MCF 10A (cell line): ENCODE data around the gene FOXB1. TPM values are rescaled to one million over a fixed set of nuclear protein-coding genes. Genes with fewer than 3 reads are reported as not detected.

Experiments
- BruUV-seq: library from RNA; stranded (reverse); fragments of 400-500 nt; replicated peaks from 2 replicates; lab custom pipeline; 2021; lab: Mats Ljungman, UMichigan
- CTCF ChIA-PET: fragments of 300-600 bp; sonication (Branson Sonifier 250); formaldehyde crosslinking; extraction: SDS; loops from one replicate; lab custom pipeline; 2021; ENCODE audit warnings: antibody characterized with exemption, inconsistent platforms; lab: Yijun Ruan, JAX
- POLR2A ChIA-PET: fragments of 300-600, 350-650 bp; sonication (Branson Sonifier 250); formaldehyde crosslinking; extraction: SDS; loops from one replicate; lab custom pipeline; 2020; ENCODE audit warnings: antibody characterized with exemption, inconsistent platforms; lab: Yijun Ruan, JAX
- DNase-seq: peaks from one replicate; pipeline ENCODE4 v3.0.0-alpha.2; 2018; ENCODE audit not compliant: unreplicated experiment
- H3K27ac Mint-ChIP-seq: one replicate; pipeline ENCODE4 v1.8.0; 2022; ENCODE audit warnings: mild to moderate bottlenecking, low read depth, mixed read lengths; ENCODE audit not compliant: unreplicated experiment
- H3K27me3 Mint-ChIP-seq: one replicate; pipeline ENCODE4 v1.8.0; 2022; ENCODE audit warnings: mixed read lengths; ENCODE audit not compliant: insufficient read depth, unreplicated experiment
- H3K36me3 Mint-ChIP-seq: one replicate; pipeline ENCODE4 v1.8.0; 2022; ENCODE audit warnings: mild to moderate bottlenecking, moderate library complexity, mixed read lengths; ENCODE audit not compliant: insufficient read depth, unreplicated experiment
- H3K4me1 Mint-ChIP-seq: one replicate; pipeline ENCODE4 v1.8.0; 2022; ENCODE audit warnings: mixed read lengths; ENCODE audit not compliant: insufficient read depth, unreplicated experiment
- H3K4me3 Mint-ChIP-seq: one replicate; pipeline ENCODE4 v1.8.0; 2022; ENCODE audit warnings: mild to moderate bottlenecking, moderate library complexity, mixed read lengths; ENCODE audit not compliant: unreplicated experiment
- H3K9me3 Mint-ChIP-seq: one replicate; pipeline ENCODE4 v1.8.0; 2022; ENCODE audit warnings: mixed read lengths; ENCODE audit not compliant: unreplicated experiment
- CTCF ChIP-seq: fragments of 200-600 bp; IDR thresholded peaks from one replicate; pipeline ENCODE4 v1.8.0; 2022; ENCODE audit warnings: antibody characterized with exemption, mild to moderate bottlenecking; ENCODE audit not compliant: unreplicated experiment
- intact Hi-C: fragments of 100-400 bp; cut with micrococcal nuclease; formaldehyde crosslinking; loops from 2 replicates; pipeline ENCODE4 v1.14.1; 2022
- total RNA-seq: library from RNA; stranded (reverse); gene quantifications from 2 replicates; pipeline ENCODE4 v1.2.3, GENCODE V29; 2022

The FOXB1 gene
- total RNA-seq, 1 experiment from 2014 or later, result not detected

DNA sequence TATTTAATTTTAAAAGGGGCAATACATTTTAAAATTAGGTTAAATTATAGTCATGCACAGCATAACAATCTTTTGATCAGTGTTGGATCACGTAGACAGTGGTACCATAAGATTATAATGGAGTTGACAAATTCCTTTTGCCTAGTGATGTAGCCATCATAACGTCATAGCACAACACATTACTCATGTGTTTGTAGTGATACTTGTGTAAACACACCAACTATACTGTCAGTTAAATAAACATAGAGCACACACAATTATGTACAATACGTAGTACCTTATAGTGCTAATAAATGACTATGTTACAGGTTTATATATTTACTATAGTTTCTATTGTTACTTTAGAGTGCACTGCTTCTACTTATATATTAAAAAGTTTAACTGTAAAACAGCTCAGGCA, 31.2 kb downstream of the FOXB1 start:
- Mint-ChIP-seq H3K9me3 (no peaks in the 10 kb centered on the region), H3K36me3 (no peaks in the 10 kb centered on the region), H3K27ac (no peak overlapping the region), H3K4me1 (no peaks in the 10 kb centered on the region), H3K27me3 (no peaks in the 10 kb centered on the region), H3K4me3 (no peak overlapping the region)
- POLR2A ChIA-PET, result interaction anchor here (1.0 kb wide), 1 partner anchor 27 kb away, joined by 3 read pairs; no protein-coding TSS in a partner anchor
- TF ChIP-seq CTCF, result no peak
- CTCF ChIA-PET, result no interaction called here
- intact Hi-C loops, result no loop called here
- BruUV-seq, result no TSS peak
- no peak for DNase-seq

DNA sequence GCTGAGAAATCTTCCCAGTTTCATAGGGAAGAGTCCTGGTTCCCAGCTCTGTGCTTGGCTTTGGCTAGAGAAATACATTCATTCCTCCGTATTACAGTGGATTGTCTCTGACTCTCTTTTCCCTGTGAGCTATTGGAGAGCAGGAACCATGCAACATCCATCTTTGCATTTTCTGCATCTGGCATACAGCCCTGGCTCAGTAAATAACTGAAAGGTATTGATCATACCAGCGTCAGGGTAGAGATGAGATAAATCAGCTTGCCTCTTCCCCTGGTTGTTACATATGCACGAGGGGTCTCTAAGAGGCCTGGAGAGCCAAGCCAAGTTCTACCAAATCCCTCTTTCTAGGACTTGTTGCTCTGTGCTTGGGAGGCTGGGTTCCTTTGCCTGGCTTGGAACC, 35.2 kb downstream of the FOXB1 start:
- peaks cover 2% of the 10 kb centered on the region for H3K4me1 Mint-ChIP-seq
- no peaks in the 10 kb centered on the region for H3K27me3 Mint-ChIP-seq
- ChIA-PET POLR2A (no interaction called here), CTCF (interaction anchor here (0.6 kb wide), 1 partner anchor 590 kb away, joined by 4 read pairs; no protein-coding TSS in a partner anchor)
- no TSS peak for BruUV-seq
- no peak overlapping the region for H3K27ac Mint-ChIP-seq
- no peaks in the 10 kb centered on the region for H3K9me3 Mint-ChIP-seq
- DNase-seq, result no peak
- no peaks in the 10 kb centered on the region for H3K36me3 Mint-ChIP-seq
- no peak for TF ChIP-seq CTCF
- intact Hi-C loops, result no loop called here
- no peak overlapping the region for H3K4me3 Mint-ChIP-seq

GRCh38 chr15:60043744-60044435, 39.8 kb downstream of the FOXB1 start:
- Mint-ChIP-seq H3K27me3 (no peaks in the 10 kb centered on the region), H3K4me1 (peaks cover 14% of the 10 kb centered on the region)

More at GRCh38 chr15:60043744-60044435, 39.8 kb downstream of the FOXB1 start:
- CTCF ChIA-PET, result interaction anchor here (0.6 to 0.9 kb wide), 6 partner anchors 13 to 374 kb away, joined by 3 to 7 read pairs (median 3); no protein-coding TSS in a partner anchor
- intact Hi-C loops, result no loop called here
- no peak overlapping the region for H3K4me3 Mint-ChIP-seq
- DNase-seq, result no peak
- POLR2A ChIA-PET, result interaction anchor here (1.8 kb wide), 1 partner anchor 24 kb away, joined by 4 read pairs; no protein-coding TSS in a partner anchor
- no peak for TF ChIP-seq CTCF
- H3K9me3 Mint-ChIP-seq, result no peaks in the 10 kb centered on the region
- no peak overlapping the region for H3K27ac Mint-ChIP-seq
- BruUV-seq, result no TSS peak
- no peaks in the 10 kb centered on the region for H3K36me3 Mint-ChIP-seq
